NCI-H2227 (cell line): ENCODE results near the gene TMPRSS6.

Experiments used
- DNase-seq: peaks from one replicate; lab custom pipeline; 2025; ENCODE audit not compliant: unreplicated experiment; lab: John Stamatoyannopoulos, UW

Gene TMPRSS6

GRCh38 chr22:37015587-37015878, 94.0 kb downstream of the TMPRSS6 start:
- DNase-seq, result no peak
